MM.1S (cell line): ENCODE measurements around the gene FBXO17.
"Not testable (repeated sequence)": the region's sequence is repeated elsewhere in the genome, so short reads cannot be mapped to it uniquely, and the experiment has no call there.

Experiments used
- DNase-seq: peaks from one replicate; pipeline ENCODE4 v3.0.0-alpha.2; 2015
- H2AFZ ChIP-seq: fragments of 300-600 bp; sonication (generic); 2 replicates; pipeline ENCODE4 v1.6.0; 2016; ENCODE audit warnings: antibody characterized with exemption, low read length
- H3F3A ChIP-seq: fragments of 300-600 bp; sonication (generic); 2 replicates; pipeline ENCODE4 v1.6.1; 2016; ENCODE audit warnings: mild to moderate bottlenecking, antibody characterized with exemption, low read length, moderate library complexity, mixed read lengths; ENCODE audit not compliant: insufficient read depth
- H3K27ac ChIP-seq: fragments of 300-600 bp; sonication (generic); 2 replicates; pipeline ENCODE4 v1.5.1; 2016; ENCODE audit warnings: mild to moderate bottlenecking, low read length
- H3K27me3 ChIP-seq: fragments of 300-600 bp; sonication (generic); replicated peaks from 2 replicates; pipeline ENCODE4 v1.6.0; 2016; ENCODE audit warnings: low read length; ENCODE audit not compliant: insufficient read depth
- H3K36me3 ChIP-seq: fragments of 300-600 bp; sonication (generic); replicated peaks from 2 replicates; pipeline ENCODE4 v1.6.1; 2016; ENCODE audit warnings: mild to moderate bottlenecking, low read length, mixed read lengths; ENCODE audit not compliant: insufficient read depth
- H3K4me1 ChIP-seq: fragments of 300-600 bp; sonication (generic); 2 replicates; pipeline ENCODE4 v1.6.1; 2016; ENCODE audit warnings: low read length, mixed read lengths
- H3K4me2 ChIP-seq: fragments of 300-600 bp; sonication (generic); 2 replicates; pipeline ENCODE4 v1.6.0; 2016; ENCODE audit warnings: low read depth, low read length
- H3K4me3 ChIP-seq: fragments of 300-600 bp; sonication (generic); 2 replicates; pipeline ENCODE4 v1.5.1; 2016; ENCODE audit warnings: low read length, mixed read lengths
- H3K79me2 ChIP-seq: fragments of 300-600 bp; sonication (generic); 2 replicates; pipeline ENCODE4 v1.6.1; 2016; ENCODE audit warnings: mixed run types, low read length, mixed read lengths
- H3K9ac ChIP-seq: fragments of 300-600 bp; sonication (generic); 2 replicates; pipeline ENCODE4 v1.6.1; 2016; ENCODE audit warnings: low read length, mixed read lengths
- H3K9me2 ChIP-seq: fragments of 300-600 bp; sonication (generic); replicated peaks from 2 replicates; pipeline ENCODE4 v1.6.1; 2016; ENCODE audit warnings: mild to moderate bottlenecking, low read length, mixed read lengths; ENCODE audit not compliant: insufficient read depth
- H3K9me3 ChIP-seq: fragments of 300-600 bp; sonication (generic); replicated peaks from 2 replicates; pipeline ENCODE4 v1.6.1; 2016; ENCODE audit warnings: mild to moderate bottlenecking, low read length, mixed read lengths; ENCODE audit not compliant: insufficient read depth
- H4K20me1 ChIP-seq: fragments of 300-600 bp; sonication (generic); 2 replicates; pipeline ENCODE4 v1.6.1; 2016; ENCODE audit warnings: mild to moderate bottlenecking, low read length, moderate library complexity, mixed read lengths; ENCODE audit not compliant: insufficient read depth
- CTCF ChIP-seq: fragments of 300-600 bp; sonication (generic); IDR thresholded peaks from 2 replicates; pipeline ENCODE4 v1.5.1; 2016; ENCODE audit warnings: antibody characterized with exemption, low read length, mixed read lengths
- EZH2 ChIP-seq: fragments of 300-600 bp; sonication (generic); optimal IDR thresholded peaks from 2 replicates; pipeline ENCODE3; 2017; ENCODE audit warnings: low read depth, mild to moderate bottlenecking, antibody characterized with exemption, low read length, mixed read lengths
- EZH2phosphoT487 ChIP-seq: fragments of 300-600 bp; sonication (generic); IDR thresholded peaks from 2 replicates; pipeline ENCODE4 v1.6.1; 2018; ENCODE audit warnings: antibody characterized with exemption, low read length

FBXO17 gene

GRCh38 chr19:38974624-38975213, 823 bp downstream of the FBXO17 start:
- Histone ChIP-seq H3K36me3 (no peaks in the 10 kb centered on the region), H3K4me3 (no peak overlapping the region), H3K9ac (no peak overlapping the region), H3K9me3 (no peaks in the 10 kb centered on the region), H4K20me1 (no peaks in the 10 kb centered on the region), H3K4me2 (no peak overlapping the region), H2AFZ (no peak overlapping the region), H3K27ac (no peak overlapping the region), H3K9me2 (no peaks in the 10 kb centered on the region), H3K79me2 (no peaks in the 10 kb centered on the region), H3F3A (no peaks in the 10 kb centered on the region), H3K27me3 (peaks cover 22% of the 10 kb centered on the region), H3K4me1 (peaks cover 12% of the 10 kb centered on the region)
- no peak for DNase-seq
- TF ChIP-seq CTCF = no peak

DNA sequence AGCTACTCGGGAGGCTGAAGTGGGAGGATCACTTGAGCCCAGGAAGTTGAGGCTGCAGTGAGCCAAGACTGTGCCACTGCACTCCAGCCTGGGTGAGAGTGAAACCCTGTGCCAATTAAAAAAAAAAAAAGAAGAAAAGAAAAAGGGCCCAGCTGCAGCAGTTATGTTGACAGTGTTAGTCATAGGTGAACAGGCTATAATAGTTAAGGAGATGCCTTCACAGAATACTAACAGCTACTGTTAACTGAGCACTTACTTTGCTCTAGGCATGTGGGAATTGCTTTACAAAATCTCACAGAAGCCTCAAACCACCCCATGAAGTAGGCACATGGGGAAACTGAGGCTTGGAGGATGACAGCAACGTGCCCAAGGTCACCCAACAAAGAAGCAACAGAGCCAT, 3.9 kb downstream of the FBXO17 start:
- no peak overlapping the region for H3K4me3 ChIP-seq
- H3K27me3 ChIP-seq = peaks cover 22% of the 10 kb centered on the region
- H3K4me2 ChIP-seq = no peak overlapping the region
- H4K20me1 ChIP-seq = no peaks in the 10 kb centered on the region
- H3K9me2 ChIP-seq = no peaks in the 10 kb centered on the region
- H3K9ac ChIP-seq = no peak overlapping the region
- DNase-seq = no peak
- no peaks in the 10 kb centered on the region for H3K79me2 ChIP-seq
- H3K9me3 ChIP-seq = no peaks in the 10 kb centered on the region
- TF ChIP-seq EZH2 (no peak), CTCF (no peak), EZH2phosphoT487 (no peak)
- no peaks in the 10 kb centered on the region for H3K4me1 ChIP-seq
- H3K27ac ChIP-seq = no peak overlapping the region
- no peaks in the 10 kb centered on the region for H3F3A ChIP-seq
- no peak overlapping the region for H2AFZ ChIP-seq
- H3K36me3 ChIP-seq = no peaks in the 10 kb centered on the region

- H3K4me2 ChIP-seq = no peak overlapping the region
- no peak for DNase-seq
- TF ChIP-seq EZH2 (no peak), EZH2phosphoT487 (no peak), CTCF (no peak)
- no peaks in the 10 kb centered on the region for H3K36me3 ChIP-seq
- no peaks in the 10 kb centered on the region for H3K9me2 ChIP-seq
- no peak overlapping the region for H3K4me3 ChIP-seq
- no peaks in the 10 kb centered on the region for H3K9me3 ChIP-seq
- no peaks in the 10 kb centered on the region for H3K4me1 ChIP-seq
- no peak overlapping the region for H3K9ac ChIP-seq
- H3K27me3 ChIP-seq = peaks cover 14% of the 10 kb centered on the region
- no peaks in the 10 kb centered on the region for H3K79me2 ChIP-seq
- H3K27ac ChIP-seq = no peak overlapping the region
- H4K20me1 ChIP-seq = no peaks in the 10 kb centered on the region
- H2AFZ ChIP-seq = no peak overlapping the region
- H3F3A ChIP-seq = no peaks in the 10 kb centered on the region
These were observed 4.6 kb downstream of the FBXO17 start for GRCh38 chr19:38970664-38971532.

- H3K27ac ChIP-seq, H3K9ac ChIP-seq: not testable (repeated sequence)
These were observed 9.4 kb downstream of the FBXO17 start for GRCh38 chr19:38966149-38966548.

More at GRCh38 chr19:38966149-38966548, 9.4 kb downstream of the FBXO17 start:
- H3K27me3 ChIP-seq, H3K36me3 ChIP-seq, H2AFZ ChIP-seq, H3F3A ChIP-seq, H3K79me2 ChIP-seq, DNase-seq, H3K4me2 ChIP-seq, H4K20me1 ChIP-seq, H3K4me1 ChIP-seq, H3K9me3 ChIP-seq, H3K4me3 ChIP-seq, H3K9me2 ChIP-seq: not testable (repeated sequence)
